Smooth muscle cell (in vitro differentiated cells): ENCODE data around the gene TKTL1. TPM values are rescaled to one million over a fixed set of nuclear protein-coding genes. Genes with fewer than 3 reads are reported as not detected.

ENCODE experiments used
- DNase-seq: peaks from one replicate; lab custom pipeline; 2025; ENCODE audit not compliant: unreplicated experiment; lab: John Stamatoyannopoulos, UW
- H2AFZ ChIP-seq: fragments of 200-600 bp; sonication (generic); 2 replicates; pipeline ENCODE4 v1.6.0; 2016; ENCODE audit warnings: antibody characterized with exemption, low read depth, mild to moderate bottlenecking
- H3F3A ChIP-seq: fragments of 200-600 bp; sonication (generic); 2 replicates; pipeline ENCODE4 v1.6.0; 2017; ENCODE audit warnings: antibody characterized with exemption, low read depth
- H3K27ac ChIP-seq: fragments of 200-600 bp; sonication (generic); 2 replicates; pipeline ENCODE4 v1.5.1; 2016; ENCODE audit warnings: low read depth, mild to moderate bottlenecking
- H3K27me3 ChIP-seq: fragments of 200-600 bp; sonication (generic); 2 replicates; pipeline ENCODE4 v1.6.1; 2016; ENCODE audit warnings: low read depth, mild to moderate bottlenecking
- H3K36me3 ChIP-seq: fragments of 200-600 bp; sonication (generic); 2 replicates; pipeline ENCODE4 v1.5.1; 2016; ENCODE audit warnings: low read depth
- H3K4me1 ChIP-seq: fragments of 200-600 bp; sonication (generic); 2 replicates; pipeline ENCODE4 v1.5.1; 2016; ENCODE audit warnings: low read depth
- H3K4me2 ChIP-seq: fragments of 200-600 bp; sonication (generic); 2 replicates; pipeline ENCODE4 v1.6.0; 2016; ENCODE audit warnings: mild to moderate bottlenecking
- H3K4me3 ChIP-seq: fragments of 200-600 bp; sonication (generic); 2 replicates; pipeline ENCODE4 v1.5.1; 2016; ENCODE audit warnings: mild to moderate bottlenecking
- H3K79me2 ChIP-seq: fragments of 200-600 bp; sonication (generic); 2 replicates; pipeline ENCODE4 v1.6.0; 2016; ENCODE audit warnings: low read depth, mild to moderate bottlenecking
- H3K9ac ChIP-seq: fragments of 200-600 bp; sonication (generic); 2 replicates; pipeline ENCODE4 v1.6.0; 2016; ENCODE audit warnings: low read depth
- H3K9me3 ChIP-seq: fragments of 200-600 bp; sonication (generic); replicated peaks from 2 replicates; pipeline ENCODE4 v1.5.1; 2016; ENCODE audit warnings: low read depth
- H4K20me1 ChIP-seq: fragments of 200-600 bp; sonication (generic); 2 replicates; pipeline ENCODE4 v1.6.0; 2016; ENCODE audit warnings: low read depth
- CTCF ChIP-seq: fragments of 200-600 bp; sonication (generic); IDR thresholded peaks from 2 replicates; pipeline ENCODE4 v1.5.1; 2017; ENCODE audit warnings: borderline replicate concordance, mild to moderate bottlenecking, antibody characterized with exemption; ENCODE audit not compliant: insufficient read depth, poor library complexity, severe bottlenecking
- WGBS: methylation state at CpG from one replicate; pipeline ENCODE4 v1.1.7; 2016; ENCODE audit warnings: low lambda C conversion rate; 5-methylcytosine and 5-hydroxymethylcytosine counted together
- polyA plus RNA-seq: library from polyadenylated mRNA; unstranded; fragments of >200 nt; fragmentation: Nextera tagmentation; extraction: Ambion mirVana; gene quantifications from 2 replicates; pipeline ENCODE4 v1.2.1, GENCODE V29; 2016
- total RNA-seq: library from RNA; depleted of rRNA; stranded (reverse); fragments of >200 nt; gene quantifications from 2 replicates; pipeline ENCODE4 v1.2.3, GENCODE V29; 2014

Gene TKTL1
- total and polyA plus RNA-seq, 2 experiments from 2014 or later: not detected

- H3K4me3 ChIP-seq: peak overlapping the region; percentile 31
- H3K4me2 ChIP-seq: peak overlapping the region; percentile 76
- H2AFZ ChIP-seq: no peak overlapping the region
- H3K9me3 ChIP-seq: no peaks in the 10 kb centered on the region
- DNase-seq: no peak
- H3K4me1 ChIP-seq: peaks cover 12% of the 10 kb centered on the region
- WGBS: 36% methylated on average over 47 of the region's 79 CpGs
- TF ChIP-seq CTCF: no peak
- H3K36me3 ChIP-seq: no peaks in the 10 kb centered on the region
- peaks cover 19% of the 10 kb centered on the region for H3K79me2 ChIP-seq
- peaks cover 5% of the 10 kb centered on the region for H4K20me1 ChIP-seq
- peak overlapping the region; percentile 88 for H3K27ac ChIP-seq
- no peaks in the 10 kb centered on the region for H3F3A ChIP-seq
- H3K27me3 ChIP-seq: no peaks in the 10 kb centered on the region
- peak overlapping the region; percentile 82 for H3K9ac ChIP-seq
Measured at GRCh38 chrX:154378059-154378798, 82.6 kb downstream of the TKTL1 start.

GRCh38 chrX:154378799-154379568, 83.4 kb downstream of the TKTL1 start, which contains the start of gene EMD:
Gene EMD (plus strand): TSS chrX:154379295. CDS start chrX:154379485, 190 bp downstream.
- Histone ChIP-seq H3K27ac (peak within 1 kb of the TSS; percentile 97), H3K79me2 (peaks cover 19% of the 10 kb centered on the region), H3K36me3 (no peaks in the 10 kb centered on the region), H3F3A (no peaks in the 10 kb centered on the region), H3K27me3 (no peaks in the 10 kb centered on the region), H3K4me1 (peaks cover 12% of the 10 kb centered on the region), H4K20me1 (peaks cover 5% of the 10 kb centered on the region), H3K4me2 (peak within 1 kb of the TSS; percentile 85), H2AFZ (no peak within 1 kb of the TSS), H3K9me3 (no peaks in the 10 kb centered on the region), H3K4me3 (peak within 1 kb of the TSS; percentile 80), H3K9ac (peak within 1 kb of the TSS; percentile 99)
- DNase-seq: peak; percentile 99
- TF ChIP-seq CTCF: no peak
- 47% methylated on average over 75 of the region's 103 CpGs for WGBS

- Histone ChIP-seq H3K27ac (peak overlapping the region; percentile 97), H3K36me3 (no peaks in the 10 kb centered on the region), H4K20me1 (peaks cover 5% of the 10 kb centered on the region), H2AFZ (no peak overlapping the region), H3F3A (no peaks in the 10 kb centered on the region), H3K9ac (peak overlapping the region; percentile 99), H3K79me2 (peaks cover 16% of the 10 kb centered on the region), H3K27me3 (no peaks in the 10 kb centered on the region), H3K4me2 (peak overlapping the region; percentile 85), H3K4me3 (peak overlapping the region; percentile 80), H3K9me3 (no peaks in the 10 kb centered on the region), H3K4me1 (peaks cover 12% of the 10 kb centered on the region)
- WGBS: 28% methylated on average over 23 of the region's 38 CpGs
- no peak for TF ChIP-seq CTCF
- no peak for DNase-seq
Measured at GRCh38 chrX:154379569-154379951, 84.0 kb downstream of the TKTL1 start.

Other genes with a start within 250 kb of the TKTL1 start
- gene MECP2, start 198.1 kb upstream of the TKTL1 start, total RNA-seq: 13.1 and 17.9 TPM in 2 replicates
- 11.9 and 15.0 TPM in 2 replicates for gene MECP2, start 198.1 kb upstream of the TKTL1 start, polyA plus RNA-seq
- not detected in 2 replicates for gene OPN1LW, start 151.6 kb upstream of the TKTL1 start, total RNA-seq
- gene OPN1LW, start 151.6 kb upstream of the TKTL1 start, polyA plus RNA-seq: not detected in 2 replicates
- gene OPN1MW, start 113.2 kb upstream of the TKTL1 start, total RNA-seq: not detected in 2 replicates
- not detected in 2 replicates for gene OPN1MW, start 113.2 kb upstream of the TKTL1 start, polyA plus RNA-seq
- not detected in 2 replicates for gene OPN1MW2, start 76.0 kb upstream of the TKTL1 start, total RNA-seq
- not detected in 2 replicates for gene OPN1MW2, start 76.0 kb upstream of the TKTL1 start, polyA plus RNA-seq
- not detected in 2 replicates for gene OPN1MW3, start 38.2 kb upstream of the TKTL1 start, total RNA-seq
- gene OPN1MW3, start 38.2 kb upstream of the TKTL1 start, polyA plus RNA-seq: not detected in 2 replicates
- gene TEX28, start 671 bp upstream of the TKTL1 start, total RNA-seq: not detected in 2 replicates
- gene TEX28, start 671 bp upstream of the TKTL1 start, polyA plus RNA-seq: not detected in 2 replicates
- gene FLNA, start 78.8 kb downstream of the TKTL1 start, total RNA-seq: 807 and 860 TPM in 2 replicates
- gene FLNA, start 78.8 kb downstream of the TKTL1 start, polyA plus RNA-seq: 1,632 and 1,832 TPM in 2 replicates
- 46.1 and 61.4 TPM in 2 replicates for gene EMD, start 83.5 kb downstream of the TKTL1 start, total RNA-seq
- 63.9 and 67.4 TPM in 2 replicates for gene EMD, start 83.5 kb downstream of the TKTL1 start, polyA plus RNA-seq
- 2,811 and 3,107 TPM in 2 replicates for gene RPL10, start 102.6 kb downstream of the TKTL1 start, total RNA-seq
- 1,314 and 1,395 TPM in 2 replicates for gene RPL10, start 102.6 kb downstream of the TKTL1 start, polyA plus RNA-seq
- gene DNASE1L1, start 113.5 kb downstream of the TKTL1 start, total RNA-seq: 33.6 and 40.4 TPM in 2 replicates
- gene DNASE1L1, start 113.5 kb downstream of the TKTL1 start, polyA plus RNA-seq: 23.0 and 30.0 TPM in 2 replicates
- 28.3 and 203 TPM in 2 replicates for gene TAFAZZIN, start 115.7 kb downstream of the TKTL1 start, total RNA-seq
- gene TAFAZZIN, start 115.7 kb downstream of the TKTL1 start, polyA plus RNA-seq: 30.2 and 32.4 TPM in 2 replicates
- gene ATP6AP1, start 132.9 kb downstream of the TKTL1 start, total RNA-seq: 84.0 and 104 TPM in 2 replicates
- 193 and 213 TPM in 2 replicates for gene ATP6AP1, start 132.9 kb downstream of the TKTL1 start, polyA plus RNA-seq
- 92.2 and 98.8 TPM in 2 replicates for gene GDI1, start 141.4 kb downstream of the TKTL1 start, total RNA-seq
- gene GDI1, start 141.4 kb downstream of the TKTL1 start, polyA plus RNA-seq: 143 and 160 TPM in 2 replicates
- 46.0 and 50.1 TPM in 2 replicates for gene FAM50A, start 148.3 kb downstream of the TKTL1 start, total RNA-seq
- 183 and 216 TPM in 2 replicates for gene FAM50A, start 148.3 kb downstream of the TKTL1 start, polyA plus RNA-seq
- 15.1 and 33.6 TPM in 2 replicates for gene PLXNA3, start 162.5 kb downstream of the TKTL1 start, total RNA-seq
- 38.2 and 60.2 TPM in 2 replicates for gene PLXNA3, start 162.5 kb downstream of the TKTL1 start, polyA plus RNA-seq
- gene LAGE3, start 183.5 kb downstream of the TKTL1 start, total RNA-seq: 33.8 and 39.7 TPM in 2 replicates
- 52.7 and 66.1 TPM in 2 replicates for gene LAGE3, start 183.5 kb downstream of the TKTL1 start, polyA plus RNA-seq
- 28.7 and 42.1 TPM in 2 replicates for gene UBL4A, start 190.8 kb downstream of the TKTL1 start, total RNA-seq
- gene UBL4A, start 190.8 kb downstream of the TKTL1 start, polyA plus RNA-seq: 46.9 and 50.8 TPM in 2 replicates
- gene SLC10A3, start 194.8 kb downstream of the TKTL1 start, total RNA-seq: 26.8 and 34.7 TPM in 2 replicates
- gene SLC10A3, start 194.8 kb downstream of the TKTL1 start, polyA plus RNA-seq: 52.1 and 63.1 TPM in 2 replicates
- 13.6 and 16.0 TPM in 2 replicates for gene FAM3A, start 220.4 kb downstream of the TKTL1 start, total RNA-seq
- 49.1 and 53.7 TPM in 2 replicates for gene FAM3A, start 220.4 kb downstream of the TKTL1 start, polyA plus RNA-seq